Measurements from ENCODE around the gene SMAD3.

DNA sequence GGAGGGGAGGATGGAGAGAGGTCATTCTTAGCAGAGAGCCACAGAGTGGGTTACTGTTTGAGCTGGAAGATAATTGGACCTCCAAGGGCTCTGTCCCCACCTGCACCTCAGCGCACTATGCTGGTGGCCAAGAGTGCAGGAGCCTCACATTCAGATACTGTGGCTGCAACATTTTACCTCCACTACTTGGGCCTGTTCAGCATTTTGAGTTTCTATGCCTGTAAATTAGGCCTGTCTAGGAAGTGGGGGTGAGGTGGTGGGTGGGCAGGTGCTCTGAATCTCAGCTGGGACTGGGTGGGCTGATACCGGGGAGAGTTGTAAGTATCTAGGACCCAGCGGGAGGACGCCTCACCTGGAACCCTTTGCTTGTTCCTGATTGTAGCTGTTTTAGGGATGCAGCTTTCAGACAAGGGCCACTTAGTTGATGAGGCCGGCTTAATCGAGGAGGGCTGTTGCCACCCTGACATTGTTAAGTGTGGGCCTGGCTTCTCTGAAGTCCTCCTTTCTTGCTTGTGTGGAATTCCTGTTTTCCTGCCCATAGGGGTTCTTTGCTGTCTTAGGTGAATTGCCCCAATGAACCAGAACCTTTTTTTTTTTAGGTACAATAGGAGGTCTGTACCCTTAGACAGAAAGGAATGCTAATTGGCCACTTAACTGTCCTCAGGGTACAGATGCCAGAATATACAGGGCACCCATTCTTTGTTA lies 83.8 kb downstream of the SMAD3 start:
- TF ChIP-seq, protein P1, sequence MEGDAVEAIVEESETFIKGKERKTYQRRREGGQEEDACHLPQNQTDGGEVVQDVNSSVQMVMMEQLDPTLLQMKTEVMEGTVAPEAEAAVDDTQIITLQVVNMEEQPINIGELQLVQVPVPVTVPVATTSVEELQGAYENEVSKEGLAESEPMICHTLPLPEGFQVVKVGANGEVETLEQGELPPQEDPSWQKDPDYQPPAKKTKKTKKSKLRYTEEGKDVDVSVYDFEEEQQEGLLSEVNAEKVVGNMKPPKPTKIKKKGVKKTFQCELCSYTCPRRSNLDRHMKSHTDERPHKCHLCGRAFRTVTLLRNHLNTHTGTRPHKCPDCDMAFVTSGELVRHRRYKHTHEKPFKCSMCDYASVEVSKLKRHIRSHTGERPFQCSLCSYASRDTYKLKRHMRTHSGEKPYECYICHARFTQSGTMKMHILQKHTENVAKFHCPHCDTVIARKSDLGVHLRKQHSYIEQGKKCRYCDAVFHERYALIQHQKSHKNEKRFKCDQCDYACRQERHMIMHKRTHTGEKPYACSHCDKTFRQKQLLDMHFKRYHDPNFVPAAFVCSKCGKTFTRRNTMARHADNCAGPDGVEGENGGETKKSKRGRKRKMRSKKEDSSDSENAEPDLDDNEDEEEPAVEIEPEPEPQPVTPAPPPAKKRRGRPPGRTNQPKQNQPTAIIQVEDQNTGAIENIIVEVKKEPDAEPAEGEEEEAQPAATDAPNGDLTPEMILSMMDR (IDR thresholded peaks at IDR 0.05): no peak
- TF ChIP-seq POLR2A (IDR thresholded peaks at IDR 0.05) (no peak), POLR2AphosphoS5 (IDR thresholded peaks at IDR 0.05; ENCODE audit: insufficient read depth in 1 of 2, low read depth in 1 of 2) (no peak)
